Measurements from ENCODE around the gene METRNL.

METRNL gene

DNA sequence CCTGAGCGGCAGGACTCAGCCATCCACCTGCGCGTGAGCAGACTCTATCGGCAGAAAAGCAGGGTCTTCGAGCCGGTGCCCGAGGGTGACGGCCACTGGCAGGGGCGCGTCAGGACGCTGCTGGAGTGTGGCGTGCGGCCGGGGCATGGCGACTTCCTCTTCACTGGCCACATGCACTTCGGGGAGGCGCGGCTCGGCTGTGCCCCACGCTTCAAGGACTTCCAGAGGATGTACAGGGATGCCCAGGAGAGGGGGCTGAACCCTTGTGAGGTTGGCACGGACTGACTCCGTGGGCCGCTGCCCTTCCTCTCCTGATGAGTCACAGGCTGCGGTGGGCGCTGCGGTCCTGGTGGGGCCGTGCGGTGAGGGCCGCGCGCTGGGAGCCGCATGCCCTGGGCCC lies 14.9 kb downstream of the METRNL start:
- DNase-seq: no peak

DNA sequence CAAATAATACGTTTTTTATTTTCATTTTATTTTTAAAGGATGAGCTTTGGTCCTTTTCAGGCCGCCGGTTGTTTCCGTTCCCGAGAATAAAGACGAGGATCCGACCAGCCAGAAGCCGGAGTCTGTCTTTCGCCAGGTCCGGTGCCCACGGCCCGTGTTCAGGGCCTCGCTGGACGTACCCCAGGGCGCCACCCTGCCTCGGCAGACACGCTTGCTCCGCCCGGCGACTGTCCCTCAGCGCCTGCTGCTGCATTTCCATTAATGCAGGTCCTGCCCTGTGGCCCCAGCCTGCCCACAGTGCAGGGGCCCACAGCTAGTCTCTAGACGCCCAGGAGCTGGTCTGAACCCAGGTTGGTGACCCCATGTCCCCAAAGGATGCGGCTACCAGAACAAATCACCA lies 15.6 kb downstream of the METRNL start:
- DNase-seq: no peak

DNA sequence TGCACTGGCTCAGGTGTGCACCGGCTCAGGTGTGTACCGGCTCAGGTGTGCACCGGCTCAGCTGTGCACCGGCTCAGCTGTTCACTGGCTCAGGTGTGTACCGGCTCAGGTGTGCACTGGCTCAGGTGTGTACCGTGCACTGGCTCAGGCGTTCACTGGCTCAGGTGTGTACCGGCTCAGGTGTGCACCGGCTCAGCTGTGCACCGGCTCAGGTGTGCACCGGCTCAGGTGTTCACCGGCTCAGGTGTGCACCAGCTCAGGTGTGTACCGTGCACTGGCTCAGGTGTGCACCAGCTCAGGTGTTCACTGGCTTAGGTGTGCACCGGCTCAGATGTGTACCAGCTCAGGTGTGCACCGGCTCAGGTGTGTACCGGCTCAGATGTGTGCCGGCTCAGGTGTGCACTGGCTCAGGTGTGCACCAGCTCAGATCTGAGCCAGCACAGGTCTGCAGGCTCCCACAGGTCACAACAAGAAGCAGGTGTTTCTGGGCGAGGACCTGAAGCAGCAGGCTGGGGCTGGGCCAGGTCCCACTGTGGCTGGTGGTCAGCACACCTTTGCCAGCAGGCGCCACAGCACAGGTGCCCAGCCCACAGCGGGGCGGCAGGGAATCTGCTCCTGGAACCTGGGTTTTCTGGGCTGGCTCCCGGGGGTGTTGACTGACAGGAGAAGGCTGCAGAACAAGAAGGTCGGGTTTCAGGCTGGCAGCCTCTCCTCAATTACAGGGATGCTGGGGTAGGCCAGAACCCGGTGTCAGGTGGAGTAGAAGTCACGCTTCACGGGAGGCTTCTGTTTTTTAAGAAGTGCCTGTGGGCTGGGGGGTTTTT lies 17.2 kb downstream of the METRNL start:
- peak; percentile 75 for DNase-seq

DNA sequence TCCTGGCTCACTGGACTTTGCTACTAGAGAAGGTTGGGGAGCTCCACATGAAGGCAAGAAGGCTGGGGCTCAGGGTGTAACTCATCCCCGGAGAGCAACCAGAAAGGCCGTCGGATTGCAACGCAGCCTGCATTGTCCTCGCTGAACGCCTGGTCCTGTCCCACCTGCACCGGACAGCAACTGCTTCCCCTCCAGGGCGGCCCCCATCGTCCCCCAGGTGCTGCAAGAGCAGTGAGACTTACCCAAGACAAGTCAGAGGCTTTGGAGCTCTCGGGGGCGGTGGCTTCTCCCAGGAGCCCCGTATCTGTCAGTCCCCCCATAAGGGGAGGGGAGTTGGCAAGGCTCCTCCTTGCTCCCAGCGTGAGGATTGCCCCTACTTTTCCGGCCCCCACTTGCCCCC lies 18.4 kb downstream of the METRNL start:
- DNase-seq: no peak

DNA sequence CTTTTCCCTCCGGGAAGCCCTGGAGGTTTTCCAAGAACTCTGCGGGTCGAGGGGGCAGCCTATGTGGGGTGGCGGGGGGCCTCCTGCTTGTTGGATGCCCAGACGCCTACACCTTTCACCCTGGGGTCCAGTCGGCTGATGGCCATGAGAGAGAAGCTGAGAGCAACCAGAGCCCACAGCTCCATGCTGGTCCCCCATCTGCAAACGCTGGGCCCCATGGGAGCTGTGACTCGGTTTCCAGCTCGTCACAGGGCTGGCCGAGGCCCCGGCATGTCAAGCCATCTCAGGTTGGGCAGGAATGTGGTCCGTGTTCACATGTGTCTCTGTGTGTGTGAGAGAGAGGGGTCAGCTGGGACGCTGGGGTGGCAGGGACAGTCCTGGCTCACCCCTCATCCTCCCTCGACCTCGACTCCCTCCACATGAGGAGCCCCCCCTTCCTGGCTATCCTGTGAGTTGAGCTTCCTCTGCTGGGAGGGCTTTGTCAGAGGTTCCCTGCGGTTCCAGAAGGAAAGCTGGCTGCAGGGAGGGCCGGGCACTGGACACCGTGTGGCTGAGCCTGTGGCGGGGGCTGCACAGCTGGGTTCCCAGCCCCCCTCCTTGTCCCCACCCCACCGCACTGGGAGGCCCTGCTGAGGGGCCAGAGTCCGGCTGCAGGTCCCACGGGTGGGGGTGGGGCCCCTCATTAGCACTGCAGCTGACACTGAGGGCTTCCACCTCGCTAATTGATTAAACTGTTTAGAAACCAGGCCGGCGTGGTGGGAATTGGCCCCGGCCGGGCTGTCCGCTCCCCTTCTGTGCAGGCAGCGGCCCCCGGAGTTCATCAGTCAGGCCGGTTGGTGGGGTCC lies 19.1 kb downstream of the METRNL start:
- no peak for DNase-seq

DNA sequence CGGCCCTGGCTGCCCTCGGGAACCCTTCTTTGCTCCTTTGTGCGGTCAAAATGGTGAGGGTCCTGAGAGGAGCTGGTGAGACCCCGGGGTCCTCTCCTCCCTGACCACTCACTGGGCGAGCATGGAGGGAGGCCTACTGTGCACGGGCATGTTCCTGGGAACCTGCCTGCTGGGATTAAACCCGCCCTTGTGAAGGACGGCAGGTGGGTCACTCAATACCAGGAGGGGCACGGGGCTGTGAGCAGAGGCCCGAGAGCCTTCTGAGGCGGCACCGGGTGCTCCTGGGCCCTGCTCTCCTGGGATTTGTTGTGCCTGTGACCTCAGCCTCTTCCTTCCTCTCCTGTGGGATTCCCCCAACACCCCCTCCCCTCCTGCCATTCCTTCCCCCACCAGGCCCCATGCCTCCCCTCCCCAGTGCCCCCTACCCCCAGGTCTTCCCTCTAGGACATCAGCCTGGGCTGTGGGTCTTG lies 19.7 kb downstream of the METRNL start:
- DNase-seq: no peak

DNA sequence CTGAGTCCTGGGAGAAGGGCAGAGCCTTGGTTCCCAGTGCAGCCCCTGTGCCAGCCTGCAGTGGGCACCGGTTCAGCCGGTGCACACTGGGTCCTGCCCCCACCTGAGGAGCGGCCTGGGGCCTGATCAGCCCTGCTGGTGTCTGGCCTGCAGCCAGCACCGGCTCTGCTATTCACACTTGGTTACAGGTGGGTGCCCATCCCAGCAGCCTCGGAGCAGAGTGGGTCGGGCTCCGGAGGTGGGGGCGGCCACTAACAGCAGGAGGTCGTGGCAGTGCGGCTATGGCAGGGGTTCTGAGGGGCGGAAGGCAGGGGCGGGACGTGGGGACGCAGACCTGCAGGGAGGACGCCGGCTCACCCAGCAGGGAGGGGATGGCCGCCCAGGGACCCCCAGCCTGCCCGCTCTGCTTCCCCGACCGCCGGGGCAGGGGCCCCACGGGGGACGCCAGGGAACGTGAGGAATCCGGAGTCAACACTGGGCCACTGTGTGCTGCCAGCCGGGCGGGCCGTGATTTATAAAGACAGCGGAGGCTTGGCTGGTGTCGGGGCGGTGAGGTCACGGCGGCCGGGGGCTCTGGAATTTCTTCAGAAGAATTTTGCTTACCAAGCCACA lies 20.3 kb downstream of the METRNL start:
- DNase-seq: peak; percentile 34

DNA sequence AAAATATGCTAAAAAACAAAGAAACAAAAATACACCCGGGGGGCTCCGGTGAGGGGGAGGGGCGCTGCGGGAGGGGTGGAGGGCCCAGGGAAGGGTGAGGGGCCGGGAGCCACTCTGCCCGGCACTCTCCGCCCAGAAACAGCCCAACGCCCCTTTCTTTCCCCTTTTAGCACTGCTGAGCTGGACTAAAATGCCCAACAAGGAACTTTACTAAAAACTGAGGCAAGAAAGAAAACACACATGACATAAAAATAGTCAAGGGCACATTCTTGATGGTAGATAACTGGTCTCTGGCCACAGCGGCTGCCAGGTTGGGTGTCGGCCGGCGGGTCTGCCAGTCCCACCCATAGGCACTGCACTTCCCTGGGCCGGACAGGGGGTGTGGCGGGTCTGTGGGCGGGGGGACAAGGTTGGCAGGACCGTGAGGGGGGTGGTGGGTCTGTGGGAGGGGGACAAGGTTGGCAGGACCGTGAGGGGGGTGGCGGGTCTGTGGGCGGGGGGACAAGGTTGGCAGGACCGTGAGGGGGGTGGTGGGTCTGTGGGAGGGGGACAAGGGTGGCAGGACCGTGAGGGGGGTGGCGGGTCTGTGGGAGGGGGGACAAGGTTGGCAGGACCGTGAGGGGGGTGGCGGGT lies 20.9 kb downstream of the METRNL start:
- no peak for DNase-seq

DNA sequence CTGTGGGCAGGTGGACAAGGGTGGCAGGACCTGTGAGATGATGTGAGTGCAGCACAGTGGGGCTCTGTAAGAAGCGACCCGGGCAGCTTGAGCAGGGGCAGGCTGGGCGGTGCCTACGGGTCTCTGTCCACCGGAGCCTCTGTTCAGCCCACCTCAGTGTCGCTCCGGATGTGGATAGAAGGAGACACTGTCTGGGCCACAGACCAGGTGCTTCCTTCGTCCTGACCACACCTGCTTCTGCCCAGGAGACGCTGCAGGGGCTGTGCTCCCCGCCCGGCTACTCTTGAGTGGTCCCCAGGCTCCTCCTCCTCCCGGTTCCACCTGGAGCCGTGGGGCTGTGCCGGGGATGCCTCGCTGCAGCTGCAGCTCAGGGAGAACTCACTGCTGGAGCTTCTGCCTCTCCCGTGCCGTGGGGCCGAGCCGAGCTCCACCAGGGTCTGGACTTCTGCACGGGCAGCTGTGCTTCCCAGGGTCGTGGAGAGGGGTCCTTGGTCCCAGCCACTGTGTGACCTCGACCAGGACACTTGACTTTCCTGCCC lies 21.5 kb downstream of the METRNL start:
- DNase-seq: peak; percentile 62

DNA sequence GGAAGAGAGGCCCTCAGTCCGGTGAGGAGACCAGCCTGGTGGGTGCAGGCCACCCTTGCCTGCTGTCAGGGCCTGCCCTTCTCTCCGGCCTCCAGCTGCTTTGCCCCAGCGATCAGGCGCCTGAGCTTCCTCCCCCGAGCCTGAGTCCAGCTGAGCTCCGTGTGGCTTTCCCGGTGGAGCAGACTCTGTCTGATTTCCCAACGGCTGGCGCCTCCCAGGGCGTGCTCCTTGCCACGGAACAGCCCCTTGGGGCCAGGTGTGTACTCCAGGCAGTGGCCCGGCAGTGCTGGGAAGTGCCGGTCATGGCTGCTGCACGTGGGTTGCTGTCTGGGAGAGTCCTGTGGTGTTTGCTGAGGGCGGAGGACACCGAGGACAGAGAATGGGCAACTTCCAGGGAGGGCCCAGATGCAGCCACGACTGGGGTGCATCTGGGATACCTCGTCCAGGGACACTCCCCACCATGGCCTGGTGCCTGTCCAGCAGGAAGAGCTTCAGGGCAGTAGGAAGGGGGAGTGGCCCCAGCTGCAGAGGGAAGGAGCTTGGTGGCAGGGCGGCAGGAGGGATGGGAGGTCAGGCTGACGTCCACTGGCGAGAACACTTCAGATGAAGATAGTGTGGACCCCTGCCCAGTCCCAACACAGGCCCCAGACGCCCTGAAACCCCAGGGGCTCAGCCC lies 22.5 kb downstream of the METRNL start:
- DNase-seq: no peak

DNA sequence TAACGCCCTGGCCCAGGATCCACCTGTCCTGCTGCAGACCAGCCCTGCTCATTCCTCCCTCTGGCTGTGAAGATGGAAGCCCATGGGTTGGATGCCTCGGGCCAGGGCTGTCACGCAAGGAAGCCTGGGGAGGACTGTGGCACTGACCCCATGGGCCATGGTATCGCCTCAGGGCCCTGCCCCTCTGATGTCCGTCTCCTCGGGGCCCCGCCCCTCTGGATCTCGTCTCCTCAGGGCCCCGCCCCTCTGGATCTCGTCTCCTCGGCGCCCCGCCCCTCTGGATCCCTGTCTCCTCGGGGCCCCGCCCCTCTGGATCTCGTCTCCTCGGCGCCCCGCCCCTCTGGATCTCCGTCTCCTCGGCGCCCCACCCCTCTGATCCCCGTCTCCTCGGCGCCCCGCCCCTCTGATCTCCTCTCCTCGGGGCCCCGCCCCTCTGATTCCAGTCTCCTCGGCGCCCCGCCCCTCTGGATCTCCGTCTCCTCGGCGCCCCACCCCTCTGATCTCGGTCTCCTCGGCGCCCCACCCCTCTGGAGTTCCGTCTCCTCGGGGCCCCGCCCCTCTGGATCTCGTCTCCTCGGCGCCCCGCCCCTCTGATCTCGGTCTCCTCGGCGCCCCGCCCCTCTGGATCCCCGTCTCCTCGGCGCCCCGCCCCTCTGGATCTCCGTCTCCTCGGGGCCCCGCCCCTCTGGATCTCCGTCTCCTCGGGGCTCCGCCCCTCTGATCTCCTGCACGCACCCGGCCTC lies 24.0 kb downstream of the METRNL start:
- no peak for DNase-seq

DNA sequence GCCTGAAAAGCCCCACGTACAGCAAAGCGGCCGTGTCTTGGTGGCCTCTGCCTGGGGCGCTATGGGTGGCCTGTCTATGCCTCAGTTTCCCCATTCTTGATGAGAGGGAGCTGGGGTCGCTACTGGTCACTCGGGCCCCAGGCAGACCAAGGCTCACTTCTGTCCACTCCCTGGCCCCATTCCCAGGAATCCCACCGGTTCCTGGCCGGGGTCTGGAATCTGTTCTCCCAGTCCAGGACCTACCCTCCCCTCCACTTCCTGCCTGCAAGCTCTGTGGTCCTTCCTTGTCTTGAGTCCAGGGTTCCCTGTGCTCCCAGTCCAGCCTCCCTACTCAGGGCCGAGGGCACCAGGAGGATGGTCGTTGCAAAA lies 24.5 kb downstream of the METRNL start:
- DNase-seq: no peak

DNA sequence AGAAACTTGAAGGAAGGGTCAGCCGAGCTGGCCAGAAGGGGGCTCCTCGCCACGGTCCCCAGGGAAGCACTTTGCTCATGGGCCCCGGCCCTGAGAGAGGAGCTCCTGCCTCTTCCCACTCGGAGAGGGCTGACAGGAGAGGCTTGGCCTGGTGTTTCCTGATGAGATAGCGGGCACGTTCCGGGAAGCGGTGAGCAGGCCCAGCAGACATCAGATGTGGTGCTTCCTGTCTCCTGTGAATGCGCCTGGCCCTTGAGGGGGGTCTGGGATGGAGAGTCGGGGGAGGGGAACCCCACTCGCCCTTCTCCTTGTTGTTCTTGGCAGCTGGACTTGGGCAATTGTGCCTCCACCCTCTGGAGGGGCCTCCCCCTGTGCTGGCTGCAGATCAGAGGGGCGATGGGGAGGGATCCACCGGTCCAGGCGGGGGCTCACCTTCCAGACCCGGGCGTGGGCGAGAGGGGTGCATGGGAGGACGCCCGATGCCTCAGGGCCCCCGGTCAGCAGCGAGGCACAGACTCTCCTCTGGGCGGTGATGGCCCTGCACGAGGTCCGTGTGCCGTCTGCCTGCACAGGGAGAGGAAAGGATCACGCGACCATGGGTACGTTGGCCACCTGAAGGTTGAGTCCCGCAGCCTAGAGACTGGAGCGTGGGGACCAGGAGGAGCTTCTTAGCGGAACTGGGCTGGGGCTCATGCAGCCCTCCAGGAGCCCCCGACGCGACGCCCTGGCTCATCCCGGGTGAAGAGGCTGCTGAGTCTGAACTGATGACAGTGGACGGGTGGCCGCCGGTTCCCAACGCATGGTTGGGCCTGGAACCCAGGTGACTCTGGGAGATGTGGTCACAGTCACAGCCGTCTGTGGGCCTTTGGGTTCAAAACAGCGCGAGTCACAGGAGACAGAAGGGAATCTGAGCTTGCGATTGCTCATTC lies 25.4 kb downstream of the METRNL start:
- DNase-seq: no peak

DNA sequence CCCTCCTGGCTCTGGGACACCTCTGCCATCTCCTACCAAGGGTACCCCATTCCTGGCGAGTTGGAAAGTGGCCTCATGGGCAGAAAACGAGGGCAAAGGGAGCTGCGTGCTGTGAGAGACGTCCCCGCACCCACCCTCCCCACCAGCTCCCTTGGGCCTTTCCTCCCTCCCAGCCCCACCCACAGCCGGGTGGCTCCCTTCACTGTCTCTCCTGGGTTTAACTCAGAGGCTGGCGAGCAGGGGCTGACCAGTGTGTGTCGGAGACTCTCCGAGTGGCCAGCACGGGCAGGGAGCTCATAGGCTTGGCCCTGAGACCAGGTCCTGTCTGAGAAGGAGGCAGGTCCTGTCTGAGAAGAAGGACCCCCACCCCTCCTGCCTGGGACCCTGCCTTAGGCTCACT lies 26.1 kb downstream of the METRNL start:
- no peak for DNase-seq

DNA sequence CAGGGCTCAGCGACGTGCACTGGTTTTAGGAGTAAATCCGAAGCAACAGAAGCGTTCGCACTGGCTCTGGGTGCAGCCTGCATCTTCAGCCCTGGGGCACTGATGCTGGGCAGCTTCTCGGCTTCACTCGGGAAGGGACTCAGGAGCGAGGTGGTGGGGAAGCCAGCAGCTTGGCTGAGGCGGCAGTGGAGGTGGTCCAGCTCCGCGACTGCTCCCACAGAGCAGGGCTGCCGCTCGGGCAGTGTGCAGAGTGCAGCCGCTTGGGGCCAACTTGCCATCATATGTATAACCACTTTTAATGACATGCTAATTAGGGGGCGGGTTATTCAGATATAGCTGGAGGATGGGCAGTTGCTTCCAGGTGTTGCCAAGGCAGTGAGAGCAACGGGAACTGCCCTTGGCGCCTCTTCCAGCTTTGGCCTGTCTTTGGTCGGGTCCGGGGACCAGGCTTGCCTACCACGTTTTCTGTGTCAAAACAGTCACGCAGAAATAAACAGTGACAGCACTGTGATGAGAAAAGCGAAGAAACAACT lies 26.7 kb downstream of the METRNL start:
- no peak for DNase-seq

DNA sequence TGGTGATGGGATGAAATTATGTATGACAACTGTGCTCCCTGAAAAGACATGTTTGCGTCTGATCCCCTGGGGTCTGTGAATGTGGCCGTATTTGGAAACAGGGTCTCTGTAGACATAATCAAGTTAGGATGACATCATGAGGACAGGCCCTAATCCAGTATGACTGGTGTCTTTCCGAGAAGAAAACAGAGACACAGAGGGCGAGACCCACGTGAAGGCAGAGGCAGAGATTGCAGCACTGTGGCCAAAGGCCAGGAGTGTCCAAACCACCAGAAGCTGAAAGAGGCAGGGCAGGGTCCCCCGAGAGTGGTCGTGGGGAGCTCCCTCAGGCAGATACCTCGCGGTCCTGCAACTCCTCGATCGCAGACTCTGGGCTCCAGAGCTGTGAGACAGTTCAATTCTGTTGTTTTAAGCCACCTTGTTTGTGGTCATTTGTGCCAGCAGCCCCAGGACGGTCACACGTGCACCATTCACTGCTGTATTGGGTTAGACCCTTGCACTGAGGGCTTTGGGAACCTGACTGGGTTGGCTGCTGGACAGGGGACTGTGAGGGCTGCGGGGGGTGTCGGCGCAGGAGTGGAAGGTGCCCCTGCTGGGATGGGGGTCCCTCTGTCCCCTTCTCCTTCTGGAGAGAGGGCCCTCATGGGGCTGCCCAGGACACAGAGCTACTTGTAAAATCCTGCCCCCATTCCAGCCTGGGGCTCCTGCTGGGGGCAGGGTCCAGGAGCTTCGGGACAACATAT lies 27.7 kb downstream of the METRNL start:
- no peak for DNase-seq

DNA sequence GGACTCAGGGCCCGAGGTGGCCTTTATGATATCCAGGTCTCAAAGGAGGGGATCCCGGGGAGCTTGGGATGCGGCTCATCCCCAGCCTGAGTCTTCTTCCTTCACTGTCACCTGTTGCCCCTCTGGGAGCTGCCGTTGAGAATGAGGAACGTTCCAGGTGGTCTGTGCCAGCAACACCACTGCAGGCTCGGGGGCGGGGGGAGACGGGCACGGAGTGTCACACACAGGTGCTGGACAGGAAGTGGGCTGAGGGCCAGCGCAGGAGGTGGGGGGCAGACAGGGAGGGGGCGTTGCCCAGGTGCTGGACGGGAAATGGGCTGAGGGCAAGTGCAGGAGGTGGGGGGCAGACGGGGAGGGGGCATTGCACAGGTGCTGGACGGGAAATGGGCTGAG lies 28.2 kb downstream of the METRNL start:
- DNase-seq: no peak

DNA sequence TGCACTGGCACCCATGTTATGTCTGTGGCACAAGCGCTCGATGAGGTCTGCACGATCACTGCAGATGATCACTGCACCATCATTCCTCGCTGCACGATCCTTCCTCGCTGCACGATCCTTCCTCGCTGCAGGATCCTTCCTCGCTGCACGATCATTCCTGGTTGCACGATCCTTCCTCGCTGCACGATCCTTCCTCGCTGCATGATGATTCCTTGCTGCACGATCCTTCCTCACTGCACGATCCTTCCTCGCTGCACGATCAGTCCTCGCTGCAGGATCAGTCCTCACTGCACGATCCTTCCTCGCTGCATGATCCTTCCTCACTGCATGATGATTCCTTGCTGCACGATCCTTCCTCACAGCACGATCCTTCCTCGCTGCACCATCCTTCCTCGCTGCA lies 29.3 kb downstream of the METRNL start:
- DNase-seq: no peak

DNA sequence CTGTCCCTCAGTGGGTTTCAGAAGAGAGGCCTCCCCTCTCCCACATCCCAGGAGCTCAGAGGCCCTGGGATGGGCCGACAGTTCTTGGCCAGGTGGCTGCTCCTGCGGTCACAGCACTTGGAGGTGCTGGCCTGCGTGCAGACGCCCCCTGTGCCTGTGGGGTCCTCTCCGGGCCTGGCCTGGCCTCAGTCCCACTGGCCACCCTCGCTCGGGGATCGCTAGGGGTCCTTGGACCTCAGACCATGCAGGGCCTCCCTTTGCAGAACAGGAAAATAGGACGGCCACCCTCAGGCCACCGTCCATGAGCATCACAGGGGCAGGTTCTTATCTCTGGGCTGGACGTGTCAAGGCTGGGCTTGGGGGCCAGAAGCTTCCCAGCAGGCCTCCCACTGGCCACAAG lies 30.0 kb downstream of the METRNL start:
- DNase-seq: no peak
